NT2/D1 (cell line): ENCODE measurements around the gene GCC2.

ENCODE experiments used
- SUZ12 ChIP-seq: IDR thresholded peaks from 2 replicates; pipeline ENCODE4 v1.6.1; 2011; ENCODE audit not compliant: insufficient read length, insufficient read depth; ENCODE audit errors: extremely low read depth
- YY1 ChIP-seq: IDR thresholded peaks from 2 replicates; pipeline ENCODE4 v1.6.1; 2011; ENCODE audit not compliant: insufficient read length, insufficient read depth
- ZNF274 ChIP-seq: IDR thresholded peaks from 2 replicates; pipeline ENCODE4 v1.6.1; 2011; ENCODE audit warnings: mild to moderate bottlenecking, low read depth, low read length

DNA sequence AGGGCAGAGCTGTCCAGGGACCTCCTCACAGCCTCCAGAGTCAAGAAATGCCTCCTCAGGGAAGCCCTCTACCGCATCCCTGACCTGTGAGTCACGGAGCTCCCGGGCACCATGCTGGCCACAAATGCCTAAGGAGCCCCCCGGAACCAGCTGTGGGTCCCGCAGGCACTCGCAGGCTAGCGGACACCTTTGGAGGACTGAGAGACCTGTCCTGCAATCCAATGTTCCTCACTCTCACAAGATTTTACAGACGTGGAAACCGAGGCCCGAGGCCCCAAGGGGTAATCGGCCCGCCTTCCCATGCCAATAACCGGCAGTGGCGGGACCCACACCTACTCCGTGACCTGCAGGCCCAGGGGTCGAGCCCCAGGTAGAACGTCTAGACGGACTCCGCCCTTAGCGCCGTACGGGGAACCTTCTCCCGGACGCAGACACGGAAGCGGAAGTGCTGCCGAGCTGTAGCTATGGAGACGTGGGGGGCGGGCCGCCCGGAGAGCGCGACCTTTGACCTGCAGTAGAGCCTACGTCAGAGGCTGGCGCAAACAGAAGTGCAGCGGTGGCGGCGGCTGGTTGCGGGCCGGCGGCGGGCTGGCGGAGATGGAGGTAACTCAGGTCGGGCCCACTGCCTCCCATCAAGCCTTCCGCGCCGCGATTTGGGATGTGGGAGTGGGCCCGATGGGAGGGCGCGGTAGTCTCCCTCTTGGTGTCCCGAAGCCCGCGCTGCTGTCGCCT, at the start of gene GCC2:
- no peak for TF ChIP-seq YY1
- TF ChIP-seq SUZ12 = no peak
- TF ChIP-seq ZNF274 = no peak
